HepG2 (cell line): ENCODE measurements around the gene CPAMD8. TPM values are rescaled to one million over a fixed set of nuclear protein-coding genes. Genes with fewer than 3 reads are reported as not detected.
"Not testable (repeated sequence)": the region's sequence is repeated elsewhere in the genome, so short reads cannot be mapped to it uniquely, and the experiment has no call there.

Experiments used
- ATAC-seq: fragments of 200-7000 bp; cut with Tn5 transposase; 3 replicates; pipeline ENCODE4 v1.9.1; 2020; ENCODE audit warnings: mild to moderate bottlenecking, moderate library complexity
- BruUV-seq: library from RNA; stranded (reverse); fragments of 400-500 nt; replicated peaks from 2 replicates; lab custom pipeline; 2021; lab: Mats Ljungman, UMichigan
- CTCF ChIA-PET: fragments of 300-600 bp; formaldehyde crosslinking; extraction: SDS; loops from one replicate; lab custom pipeline; 2021; ENCODE audit warnings: low total read pairs, inconsistent platforms, low intra/inter-chr PET ratio; lab: Yijun Ruan, JAX
- POLR2A ChIA-PET: fragments of 350-600 bp; sonication (Branson Sonifier 250); formaldehyde crosslinking; loops from one replicate; lab custom pipeline; 2020; ENCODE audit warnings: antibody characterized with exemption, inconsistent platforms; lab: Yijun Ruan, JAX
- DNase-seq: peaks from one replicate; pipeline ENCODE4 v3.0.0-alpha.2; 2015; ENCODE audit warnings: low spot score
- FAIRE-seq: peaks from 3 replicates; lab custom pipeline; 2011; peaks lifted over from hg19 to GRCh38; lab: Jason Lieb, UNC
- H2AFZ ChIP-seq: one replicate; pipeline ENCODE4 v1.6.1; 2011; ENCODE audit warnings: low read length, inconsistent platforms
- H3K27ac ChIP-seq: fragments of 300-600 bp; 3 replicates; pipeline ENCODE4 v1.8.0; 2011; ENCODE audit warnings: mixed run types, mild to moderate bottlenecking, mixed read lengths, low read length, inconsistent platforms; ENCODE audit not compliant: insufficient read depth; ENCODE audit errors: extremely low read length
- H3K27me3 ChIP-seq, 2 experiments: fragments of 200-600 bp in 1 of 2; 2 replicates in 1 of 2; 3 replicates in 1 of 2; pipeline versions ENCODE4 v1.6.0 to v1.8.0; 2011; ENCODE audit warnings: low read length in 2 of 2, mild to moderate bottlenecking in 2 of 2, moderate library complexity in 2 of 2, inconsistent platforms in 1 of 2; ENCODE audit not compliant: insufficient read depth in 2 of 2, control insufficient read depth in 1 of 2
- H3K36me3 ChIP-seq, 2 experiments: fragments of 200-600 bp in 1 of 2; replicated peaks in 1 of 2; 2 replicates in 1 of 2; 3 replicates in 1 of 2; pipeline versions ENCODE4 v1.5.1 to v1.8.0; 2011; ENCODE audit warnings: low read length in 2 of 2, inconsistent platforms in 1 of 2; ENCODE audit not compliant: insufficient read depth in 2 of 2, control insufficient read depth in 1 of 2
- H3K4me1 ChIP-seq: 2 replicates; pipeline ENCODE4 v1.5.1; 2012; ENCODE audit warnings: low read length, inconsistent platforms; ENCODE audit not compliant: insufficient read depth
- H3K4me2 ChIP-seq: 2 replicates; pipeline ENCODE4 v1.6.0; 2011; ENCODE audit warnings: low read depth, low read length, inconsistent platforms
- H3K4me3 ChIP-seq, 3 experiments: fragments of 200-600 bp in 1 of 3; sonication (generic), shearing (Covaris generic) in 1 of 3; replicated peaks in 1 of 3; 2 replicates each; pipeline ENCODE4 v1.5.1; 2011 to 2016; ENCODE audit warnings: low read length in 3 of 3, inconsistent platforms in 2 of 3, low read depth in 2 of 3, mild to moderate bottlenecking in 2 of 3, control low read depth in 1 of 3, mixed read lengths in 1 of 3; ENCODE audit not compliant: insufficient read depth in 1 of 3
- H3K79me2 ChIP-seq: one replicate; pipeline ENCODE4 v1.6.1; 2011; ENCODE audit warnings: low read length, inconsistent platforms; ENCODE audit not compliant: insufficient read depth
- H3K9ac ChIP-seq: 2 replicates; pipeline ENCODE4 v1.6.0; 2011; ENCODE audit warnings: mild to moderate bottlenecking, low read depth, low read length, inconsistent platforms; ENCODE audit not compliant: insufficient read depth
- H3K9me3 ChIP-seq: 2 replicates; pipeline ENCODE4 v1.5.1; 2012; ENCODE audit warnings: mild to moderate bottlenecking, low read length
- H4K20me1 ChIP-seq: 2 replicates; pipeline ENCODE4 v1.6.0; 2011; ENCODE audit warnings: inconsistent platforms, mild to moderate bottlenecking, low read length, moderate library complexity; ENCODE audit not compliant: insufficient read depth
- ASH2L ChIP-seq: fragments of 300-600, 200-600 bp; sonication (generic); IDR thresholded peaks from 2 replicates; pipeline ENCODE4 v1.7.0; 2017; ENCODE audit warnings: low read depth, mild to moderate bottlenecking, moderate library complexity, mixed read lengths, low read length; ENCODE audit not compliant: insufficient read length
- EZH2 ChIP-seq: conservative IDR thresholded peaks from 2 replicates; pipeline ENCODE4 v1.6.1; 2012; ENCODE audit warnings: mild to moderate bottlenecking, low read depth, low read length, moderate library complexity
- NKX3-1 ChIP-seq: sonication (generic); formaldehyde crosslinking; IDR thresholded peaks from 2 replicates; pipeline ENCODE4 v1.5.0; 2020; ENCODE audit warnings: missing genetic modification reagents
- RFX5 ChIP-seq: IDR thresholded peaks from 2 replicates; pipeline ENCODE4 v1.6.1; 2011; ENCODE audit warnings: low read depth, low read length, improper control_type of control experiment
- ZBTB43 ChIP-seq: sonication (generic); formaldehyde crosslinking; conservative IDR thresholded peaks from 2 replicates; pipeline ENCODE4 v1.4.0; 2020; ENCODE audit warnings: missing genetic modification reagents
- ZNF431 ChIP-seq: sonication (generic); formaldehyde crosslinking; IDR thresholded peaks from 2 replicates; pipeline ENCODE4 v1.9.0; 2022; ENCODE audit warnings: missing genetic modification reagents, low read depth, mild to moderate bottlenecking, borderline replicate concordance
- ZNF572 ChIP-seq: sonication (generic); formaldehyde crosslinking; IDR thresholded peaks from 2 replicates; pipeline ENCODE4 v1.5.1; 2020; ENCODE audit warnings: mild to moderate bottlenecking, missing genetic modification reagents
- ZNF619 ChIP-seq: sonication (generic); formaldehyde crosslinking; IDR thresholded peaks from 2 replicates; pipeline ENCODE4 v1.4.0; 2020; ENCODE audit warnings: mild to moderate bottlenecking, missing genetic modification reagents
- ZNF768 ChIP-seq: sonication (generic); formaldehyde crosslinking; IDR thresholded peaks from 2 replicates; pipeline ENCODE4 v1.4.0; 2020; ENCODE audit warnings: missing genetic modification reagents
- WGBS: methylation state at CpG from one replicate; pipeline ENCODE4 v1.1.6; 2017; ENCODE audit warnings: low lambda C conversion rate; 5-methylcytosine and 5-hydroxymethylcytosine counted together
- in situ Hi-C: cut with HindIII; loops from 2 replicates; pipeline ENCODE4 v1.10.0; 2017; ENCODE audit warnings: low pct_unique_long_range_greater_than_20kb; ENCODE audit not compliant: extremely low pct_ligation_motif_present
- intact Hi-C: fragments of 100-400 bp; cut with micrococcal nuclease; formaldehyde crosslinking; loops from one replicate; pipeline ENCODE4 v1.10.0; 2022; ENCODE audit not compliant: unreplicated experiment
- polyA plus RNA-seq, 8 experiments: library from polyadenylated mRNA; depleted of rRNA in 3 of 8; stranded (reverse) in 7 of 8; unstranded in 1 of 8; fragments of >200 nt; fragmentation: Illumina TruSeq in 4 of 8; extraction: Trizol in 4 of 8; gene quantifications; 2 replicates each; pipeline versions ENCODE4 v1.2.1 to v1.2.3, GENCODE V29; 2011 to 2016; ENCODE audit warnings: low read depth in 4 of 8, missing spikeins in 1 of 8, mixed read lengths in 1 of 8; ENCODE audit not compliant: insufficient read depth in 1 of 8
- total RNA-seq, 5 experiments: library from RNA; depleted of rRNA; stranded (reverse); fragments of >200 nt; fragmentation: Illumina TruSeq; extraction: Trizol; gene quantifications; 2 replicates each; pipeline ENCODE4 v1.2.3, GENCODE V29; 2016; ENCODE audit warnings: low read depth in 1 of 5

CPAMD8 gene
- total and polyA plus RNA-seq, 2 of the 13 experiments (the other 11 are each of a cell fraction or from before 2014, with no cell fraction given): 0.29 to 0.34 TPM

DNA sequence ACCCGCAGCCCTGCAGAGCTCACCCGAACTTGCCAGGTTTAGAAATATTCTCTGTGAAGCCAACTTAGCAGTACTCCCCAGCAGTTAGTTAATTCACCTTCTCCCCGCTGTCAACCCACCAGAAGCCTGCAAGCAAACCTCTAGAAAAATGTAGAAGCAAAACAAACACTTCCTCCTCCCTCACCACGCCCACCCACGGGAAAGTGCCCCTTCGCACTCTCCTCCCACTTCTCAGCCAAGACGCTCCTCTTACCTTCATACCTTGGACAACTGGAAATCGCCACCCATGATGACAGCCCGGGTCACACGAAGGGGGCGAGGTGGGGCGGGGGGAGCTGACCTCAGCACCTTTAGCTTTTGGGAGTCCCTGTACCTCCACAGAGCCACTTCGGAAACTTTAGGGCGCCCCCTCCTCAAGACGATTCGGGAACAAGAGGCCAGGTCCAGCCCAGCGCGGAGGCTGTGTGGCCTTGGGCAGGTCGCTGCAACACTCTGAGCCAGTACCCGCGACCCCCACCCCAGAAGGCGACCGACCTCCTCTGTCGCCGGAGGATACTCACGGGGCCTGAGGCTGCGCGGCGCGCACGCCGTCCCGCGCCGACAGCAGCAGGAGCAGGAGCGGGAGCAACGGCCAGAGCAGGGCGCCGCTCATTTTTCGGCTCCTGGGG lies 485 bp downstream of the CPAMD8 start:
- no peak for FAIRE-seq
- H3K4me1 ChIP-seq: no peaks in the 10 kb centered on the region

GRCh38 chr19:17025361-17025760 lies 1.2 kb downstream of the CPAMD8 start:
- ATAC-seq: no peak
- intact Hi-C loops: no loop called here
- CTCF ChIA-PET: no interaction called here
- no peak for FAIRE-seq
- DNase-seq: no peak
- no TSS peak for BruUV-seq
- in situ Hi-C loops: no loop called here
- Histone ChIP-seq H3K27ac (no peak overlapping the region), H3K9ac (no peak overlapping the region), H3K79me2 (no peaks in the 10 kb centered on the region), H3K4me2 (no peak overlapping the region), H3K4me1 (no peaks in the 10 kb centered on the region), H2AFZ (no peak overlapping the region), H4K20me1 (no peaks in the 10 kb centered on the region), H3K36me3 (no peaks in the 10 kb centered on the region), H3K4me3 (no peak overlapping the region), H3K9me3 (no peaks in the 10 kb centered on the region), H3K27me3 (peaks cover 6 to 33% of the 10 kb centered on the region in 2 experiments)
- POLR2A ChIA-PET: no interaction called here
- WGBS: 18% methylated on average over 6 of the region's 6 CpGs
- no peak for TF ChIP-seq ZNF431 (CRISPR knock-in tag)
- no peak for TF ChIP-seq ZBTB43 (CRISPR knock-in tag)
- no peak for TF ChIP-seq ZNF619 (CRISPR knock-in tag)
- TF ChIP-seq RFX5: no peak
- no peak for TF ChIP-seq ASH2L

More for the DNA sequence above, 485 bp downstream of the CPAMD8 start:
- no peak for TF ChIP-seq NKX3-1 (CRISPR knock-in tag)
- TF ChIP-seq ZNF572 (CRISPR knock-in tag): no peak
- peak; percentile 77; the same call in 1 of the 2 replicates for TF ChIP-seq ZNF768 (CRISPR knock-in tag)
- TF ChIP-seq EZH2: 0 out of 2 replicates have a peak, but pooled peaks have one; percentile 50
- ChIA-PET CTCF (no interaction called here), POLR2A (no interaction called here)
- BruUV-seq: no TSS peak
- Histone ChIP-seq H3K4me2 (no peak overlapping the region; the same call in 1 of the 2 replicates), H4K20me1 (no peaks in the 10 kb centered on the region), H3K4me3 (no peak overlapping the region; a peak in 1 of 6 replicates), H3K79me2 (no peaks in the 10 kb centered on the region), H3K9me3 (no peaks in the 10 kb centered on the region), H3K27me3 (peaks cover 8 to 33% of the 10 kb centered on the region in 2 experiments), H2AFZ (no peak overlapping the region), H3K27ac (no peak overlapping the region), H3K36me3 (no peaks in the 10 kb centered on the region), H3K9ac (no peak overlapping the region)
- ATAC-seq (no peak), DNase-seq (no peak)
- 17% methylated on average over 17 of the region's 40 CpGs for WGBS
- in situ Hi-C loops (no loop called here), intact Hi-C loops (no loop called here)

DNA sequence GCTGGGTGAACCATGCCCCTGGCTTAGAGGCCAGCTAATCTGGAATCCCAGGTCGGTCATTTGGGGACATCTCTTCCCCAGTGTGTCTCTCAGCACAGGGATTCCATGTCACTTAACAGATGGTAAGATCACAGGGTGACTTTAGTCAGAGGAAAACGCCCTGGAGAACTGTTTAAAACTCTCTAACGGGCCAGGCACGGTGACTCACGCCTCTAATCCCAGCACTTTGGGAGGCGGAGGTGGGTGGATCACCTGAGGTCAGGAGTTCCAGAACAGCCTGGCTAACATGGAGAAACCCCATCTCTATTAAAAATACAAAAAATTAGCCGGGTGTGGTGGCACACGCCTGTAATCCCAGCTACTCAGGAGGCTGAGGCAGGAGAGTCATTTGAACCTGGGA lies 1.7 kb downstream of the CPAMD8 start:
- 6% methylated on average over 8 of the region's 8 CpGs for WGBS
- FAIRE-seq, ATAC-seq, H3K4me2 ChIP-seq, H2AFZ ChIP-seq, H3K4me3 ChIP-seq, intact Hi-C loops, POLR2A ChIA-PET, H3K79me2 ChIP-seq, H4K20me1 ChIP-seq, H3K4me1 ChIP-seq, H3K9me3 ChIP-seq, CTCF ChIA-PET, BruUV-seq, DNase-seq, H3K9ac ChIP-seq, H3K27ac ChIP-seq, in situ Hi-C loops, H3K36me3 ChIP-seq: not testable (repeated sequence)
- H3K27me3 ChIP-seq: peaks cover 6 to 33% of the 10 kb centered on the region in 2 experiments
